C4-2B (cell line): Measurements from ENCODE around the gene HSPA9.

ENCODE experiments used
- ZFX ChIP-seq: fragments of 450-650 bp; IDR thresholded peaks from 2 replicates; pipeline ENCODE4 v1.6.1; 2017
- TF ChIP-seq, protein P1 (sequence below): fragments of 450-650 bp; conservative IDR thresholded peaks from 2 replicates; pipeline ENCODE4 v1.5.1; 2017; ENCODE audit warnings: mild to moderate bottlenecking

DNA sequence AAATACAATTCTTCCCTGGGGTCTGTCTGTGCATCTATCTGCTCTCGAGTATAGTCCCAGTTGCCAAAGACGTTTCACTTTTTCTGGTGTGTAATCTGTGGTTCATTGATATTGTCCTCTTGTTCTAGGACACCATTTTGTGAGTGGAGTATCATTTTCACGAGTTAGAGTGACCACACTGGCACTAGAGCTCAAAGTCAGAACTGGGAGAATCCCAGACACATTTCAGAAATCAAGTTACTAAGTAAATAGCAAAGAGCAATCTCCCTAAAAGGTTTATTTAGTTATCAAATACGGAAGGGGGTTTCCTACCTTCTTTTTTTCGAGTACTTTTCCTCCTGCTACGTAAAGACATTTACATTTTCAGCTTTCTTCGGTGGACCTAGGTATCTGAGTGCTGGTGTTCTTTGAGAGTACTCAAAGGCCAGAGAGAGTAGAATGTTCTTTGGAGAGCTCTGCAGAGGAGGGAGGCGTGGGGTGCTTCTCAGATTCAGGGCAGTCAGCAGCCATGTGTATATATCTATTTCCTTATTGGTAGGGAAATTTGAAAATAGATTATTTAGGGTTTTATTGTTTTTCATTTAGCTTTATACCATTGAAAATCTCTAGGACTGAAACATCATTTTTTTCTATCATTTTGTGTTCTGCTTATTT, 8.9 kb upstream of the HSPA9 start:
- TF ChIP-seq, protein P1, sequence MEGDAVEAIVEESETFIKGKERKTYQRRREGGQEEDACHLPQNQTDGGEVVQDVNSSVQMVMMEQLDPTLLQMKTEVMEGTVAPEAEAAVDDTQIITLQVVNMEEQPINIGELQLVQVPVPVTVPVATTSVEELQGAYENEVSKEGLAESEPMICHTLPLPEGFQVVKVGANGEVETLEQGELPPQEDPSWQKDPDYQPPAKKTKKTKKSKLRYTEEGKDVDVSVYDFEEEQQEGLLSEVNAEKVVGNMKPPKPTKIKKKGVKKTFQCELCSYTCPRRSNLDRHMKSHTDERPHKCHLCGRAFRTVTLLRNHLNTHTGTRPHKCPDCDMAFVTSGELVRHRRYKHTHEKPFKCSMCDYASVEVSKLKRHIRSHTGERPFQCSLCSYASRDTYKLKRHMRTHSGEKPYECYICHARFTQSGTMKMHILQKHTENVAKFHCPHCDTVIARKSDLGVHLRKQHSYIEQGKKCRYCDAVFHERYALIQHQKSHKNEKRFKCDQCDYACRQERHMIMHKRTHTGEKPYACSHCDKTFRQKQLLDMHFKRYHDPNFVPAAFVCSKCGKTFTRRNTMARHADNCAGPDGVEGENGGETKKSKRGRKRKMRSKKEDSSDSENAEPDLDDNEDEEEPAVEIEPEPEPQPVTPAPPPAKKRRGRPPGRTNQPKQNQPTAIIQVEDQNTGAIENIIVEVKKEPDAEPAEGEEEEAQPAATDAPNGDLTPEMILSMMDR: no peak
- TF ChIP-seq ZFX: no peak
